Heart right ventricle (tissue), 16 donors: Measurements from ENCODE around the gene TECPR1. TPM values are rescaled to one million over a fixed set of nuclear protein-coding genes. Genes with fewer than 3 reads are reported as not detected.

Experiments
- ATAC-seq, 8 donors: fragments of 200-7000 bp; cut with Tn5 transposase; one replicate each; pipeline ENCODE4 v1.9.1; 2020; ENCODE audit warnings: mild to moderate bottlenecking in 8 of 8, moderate library complexity in 8 of 8, moderate number of reproducible peaks in 1 of 8
- DNase-seq, 2 donors: peaks; one replicate each; pipeline ENCODE4 v3.0.0-alpha.2; 2020
- H3K27ac ChIP-seq, 10 donors: fragments of 200-600 bp; sonication (generic) in 2 of 10; one replicate each; pipeline versions ENCODE4 v1.5.0 to v1.8.0; 2020 to 2022; ENCODE audit warnings: mild to moderate bottlenecking in 3 of 10
- H3K27me3 ChIP-seq, 7 donors: fragments of 200-600 bp; one replicate each; pipeline ENCODE4 v1.8.0; 2021 to 2022; ENCODE audit warnings: mild to moderate bottlenecking in 2 of 7
- H3K36me3 ChIP-seq, 9 donors: fragments of 200-600 bp; sonication (generic) in 1 of 9; one replicate each; pipeline versions ENCODE4 v1.5.0 to v1.8.0; 2020 to 2022; ENCODE audit warnings: mild to moderate bottlenecking in 2 of 9
- H3K4me1 ChIP-seq, 9 donors: fragments of 200-600 bp; sonication (generic) in 1 of 9; one replicate each; pipeline versions ENCODE4 v1.5.0 to v1.8.0; 2020 to 2022; ENCODE audit warnings: mild to moderate bottlenecking in 4 of 9
- H3K4me3 ChIP-seq, 10 donors: fragments of 200-600 bp; sonication (generic) in 2 of 10; one replicate each; pipeline versions ENCODE4 v1.5.0 to v1.8.0; 2020 to 2022; ENCODE audit warnings: mild to moderate bottlenecking in 7 of 10, moderate library complexity in 2 of 10
- H3K9me3 ChIP-seq, 11 donors: fragments of 200-600 bp in 10 of 11; sonication (generic) in 2 of 11; one replicate each; pipeline versions ENCODE4 v1.5.0 to v1.8.0; 2013 to 2022; ENCODE audit warnings: mild to moderate bottlenecking in 2 of 11, control low read depth in 1 of 11, moderate library complexity in 1 of 11
- WGBS, 2 donors: extraction: QIAGEN DNeasy Blood & Tissue Kit; methylation state at CpG; one replicate each; pipeline ENCODE4 v1.1.7; 2013; ENCODE audit warnings: inconsistent platforms in 1 of 2; 5-methylcytosine and 5-hydroxymethylcytosine counted together
- intact Hi-C, 10 donors: fragments of 100-400 bp; cut with DNase I; formaldehyde crosslinking; loops; one replicate each; pipeline versions ENCODE4 v1.11.1 to v1.14.2; 2022
- polyA plus RNA-seq, 2 donors: library from polyadenylated mRNA; stranded (reverse); fragments of 200-250 nt; gene quantifications; one replicate each; pipeline ENCODE4 v1.2.3, GENCODE V29; 2013
- total RNA-seq, 10 donors: library from RNA; stranded (reverse); fragmentation: NEBNext Ultra II Directional in 3 of 10; extraction: Animal tissue kit (Norgen Biotek cat#: 25700) in 3 of 10; gene quantifications; one replicate each; pipeline versions ENCODE4 v1.2.1 to v1.2.4, GENCODE V29; 2021 to 2023
- TF ChIP-seq, protein P1 (sequence below), 9 donors: fragments of 200-600 bp; sonication (generic) in 2 of 9; IDR thresholded peaks; one replicate each; pipeline versions ENCODE4 v1.5.0 to v1.8.0; 2021 to 2022; ENCODE audit warnings: antibody characterized with exemption in 9 of 9, mild to moderate bottlenecking in 5 of 9, moderate library complexity in 1 of 9
- donor health status: Arrhythmogenic right ventricular cardiomyopathy.
- donor health status: ischemic (EF 13 %, LVEDD 7.1; RV severe dilation, severe dysfunction).
- donor health status: healthy with polysubstance abuse.
- donor health status: DM: no; HTN: yes; CAD: no.
- donor health status: DM: no; HTN: no; CAD: no.
- donor health status: ischemic (EF 25% LVEDD 6.9; RV normal size, moderate dysfunction).
- donor health status: ischemic (EF 25% LVEDD 5.7; RV mildly dilated, moderate dysfunction).
- donor health status: healthy.
- donor health status: DM: yes; HTN: yes; CAD: no.
- donor health status: Ischemic cardiomyopathy.
- donor health status: ischemic (EF 35%, LVEDD 5.7; RV mildly dilated, moderate dysfunction).
- donor health status: nonischemic (EF 11% LVEDD 7.7; RV severe dilation, severe dysfunction).
- donor health status: DM: yes; HTN: yes; CAD: no.
- donor health status: PGD.
- donor health status: ischemic (EF 29% LVEDD 5.4; RV normal size, mild dysfunction).
- donor health status: nonischemic (EF 23%, LVEDD 6.1; RV moderate dilation, normal function).

The TECPR1 gene
- total and polyA plus RNA-seq, 12 donors = 12.8 to 23.8 (median 15.4) TPM

DNA sequence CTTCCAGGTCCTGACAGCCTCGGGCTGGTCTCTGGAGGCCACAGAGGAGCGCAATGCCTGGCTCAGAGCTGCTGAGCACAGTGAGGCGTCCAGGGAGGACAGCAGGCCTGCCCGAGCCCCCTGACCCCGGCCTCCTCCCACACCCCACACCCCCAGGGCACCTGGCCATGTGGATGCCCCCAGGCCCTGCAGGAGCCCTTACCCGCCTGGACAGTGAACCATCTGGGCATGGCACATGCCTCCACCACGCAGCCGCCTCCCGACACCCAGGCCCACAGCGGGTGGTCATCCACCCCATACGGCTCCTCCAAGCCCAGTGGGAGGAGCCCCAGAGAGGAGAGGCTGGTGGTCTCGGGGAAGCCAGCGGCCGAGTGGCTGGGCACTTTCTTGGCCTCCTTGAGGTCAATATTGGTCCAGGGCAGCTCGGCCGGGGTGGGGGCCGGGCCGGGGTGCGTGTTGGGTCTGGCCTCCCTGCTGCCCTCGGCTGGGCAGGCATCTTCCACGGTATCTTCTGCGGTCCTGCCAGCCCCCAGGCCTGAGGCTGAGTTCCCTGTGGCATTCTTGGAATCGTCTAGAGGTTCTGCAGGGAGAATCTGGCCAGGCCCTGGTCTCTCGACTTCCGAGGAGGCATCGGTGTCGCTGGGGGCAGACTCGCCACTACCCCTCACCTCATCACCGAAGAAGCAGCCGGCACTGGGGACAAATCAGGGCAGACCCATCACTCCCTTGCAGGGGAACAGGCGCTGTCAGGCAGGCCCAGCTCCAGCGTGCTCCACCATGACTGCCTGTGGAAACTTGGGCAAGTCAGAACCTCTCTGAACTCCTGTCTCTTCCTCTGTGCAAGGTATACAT is 18.6 kb downstream of the TECPR1 start:
- intact Hi-C loops = loop anchor here in 1 of 10 donors (10.0 kb wide), 1 partner anchor 209 kb away; no protein-coding TSS in a partner anchor
- Histone ChIP-seq H3K4me3 (no peak overlapping the region), H3K36me3 (peaks cover 0 to 94% (median 20%) of the 10 kb centered on the region in 9 donors), H3K27me3 (no peaks in the 10 kb centered on the region), H3K4me1 (no peaks in the 10 kb centered on the region), H3K27ac (no peak overlapping the region), H3K9me3 (no peaks in the 10 kb centered on the region)
- no peak for ATAC-seq
- TF ChIP-seq, protein P1, sequence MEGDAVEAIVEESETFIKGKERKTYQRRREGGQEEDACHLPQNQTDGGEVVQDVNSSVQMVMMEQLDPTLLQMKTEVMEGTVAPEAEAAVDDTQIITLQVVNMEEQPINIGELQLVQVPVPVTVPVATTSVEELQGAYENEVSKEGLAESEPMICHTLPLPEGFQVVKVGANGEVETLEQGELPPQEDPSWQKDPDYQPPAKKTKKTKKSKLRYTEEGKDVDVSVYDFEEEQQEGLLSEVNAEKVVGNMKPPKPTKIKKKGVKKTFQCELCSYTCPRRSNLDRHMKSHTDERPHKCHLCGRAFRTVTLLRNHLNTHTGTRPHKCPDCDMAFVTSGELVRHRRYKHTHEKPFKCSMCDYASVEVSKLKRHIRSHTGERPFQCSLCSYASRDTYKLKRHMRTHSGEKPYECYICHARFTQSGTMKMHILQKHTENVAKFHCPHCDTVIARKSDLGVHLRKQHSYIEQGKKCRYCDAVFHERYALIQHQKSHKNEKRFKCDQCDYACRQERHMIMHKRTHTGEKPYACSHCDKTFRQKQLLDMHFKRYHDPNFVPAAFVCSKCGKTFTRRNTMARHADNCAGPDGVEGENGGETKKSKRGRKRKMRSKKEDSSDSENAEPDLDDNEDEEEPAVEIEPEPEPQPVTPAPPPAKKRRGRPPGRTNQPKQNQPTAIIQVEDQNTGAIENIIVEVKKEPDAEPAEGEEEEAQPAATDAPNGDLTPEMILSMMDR (IDR thresholded peaks at IDR 0.05) = no peak
- no peak for DNase-seq
- WGBS, 2 donors = 91 to 94% methylated on average over 32 of the region's 32 CpGs

DNA sequence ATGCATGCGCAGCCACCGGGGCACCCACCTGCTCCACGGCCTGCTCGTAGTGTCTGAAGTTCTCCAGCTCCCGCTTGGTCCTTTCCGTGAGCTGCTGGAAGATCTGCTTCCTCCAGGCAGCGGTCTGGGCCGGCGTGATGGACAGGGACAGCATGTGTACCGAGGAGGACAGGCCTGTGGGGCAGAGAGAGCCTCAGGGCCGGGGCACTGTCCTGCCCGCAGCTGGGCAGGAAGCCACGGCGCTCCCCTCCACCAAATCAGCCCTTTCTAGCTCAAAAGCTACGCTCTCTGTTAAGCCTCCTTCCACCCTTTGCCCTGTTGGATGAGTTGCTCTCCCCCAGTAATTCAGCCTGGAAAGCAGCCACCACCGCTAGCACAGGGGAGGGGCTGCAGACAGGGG is 19.2 kb downstream of the TECPR1 start:
- no peak overlapping the region for H3K4me3 ChIP-seq
- peaks cover 0 to 94% (median 16%) of the 10 kb centered on the region in 9 donors for H3K36me3 ChIP-seq
- intact Hi-C loops = loop anchor here in 1 of 10 donors (10.0 kb wide), 1 partner anchor 208 kb away; no protein-coding TSS in a partner anchor
- TF ChIP-seq, protein P1 (IDR thresholded peaks at IDR 0.05) = no peak
- H3K9me3 ChIP-seq = no peaks in the 10 kb centered on the region
- H3K27me3 ChIP-seq = no peaks in the 10 kb centered on the region
- 92 to 95% methylated on average over 16 of the region's 16 CpGs for WGBS, 2 donors
- ATAC-seq = no peak
- H3K27ac ChIP-seq = no peak overlapping the region
- H3K4me1 ChIP-seq = no peaks in the 10 kb centered on the region
- no peak for DNase-seq

DNA sequence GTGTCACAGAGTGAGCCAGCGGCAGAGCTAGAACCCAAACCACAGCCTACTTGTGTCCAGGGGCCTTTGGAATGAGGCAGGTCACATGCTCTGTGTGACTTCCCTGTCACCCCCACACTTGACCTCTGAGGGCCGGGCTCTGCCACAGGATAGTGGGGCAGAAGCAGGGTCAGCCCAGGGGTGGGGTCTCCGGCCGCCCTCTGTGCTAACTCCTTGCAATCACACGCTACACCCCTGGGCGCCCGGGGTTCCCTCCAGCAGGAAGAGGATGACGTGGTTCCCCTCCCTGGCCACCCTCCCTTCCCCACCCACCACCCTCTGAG is 19.8 kb downstream of the TECPR1 start:
- 94 to 95% methylated on average over 8 of the region's 8 CpGs for WGBS, 2 donors
- peaks cover 0 to 94% (median 16%) of the 10 kb centered on the region in 9 donors for H3K36me3 ChIP-seq
- no peak overlapping the region for H3K27ac ChIP-seq
- TF ChIP-seq, protein P1 (IDR thresholded peaks at IDR 0.05) = no peak
- no peaks in the 10 kb centered on the region for H3K4me1 ChIP-seq
- DNase-seq (no peak), ATAC-seq (no peak)
- H3K9me3 ChIP-seq = no peaks in the 10 kb centered on the region
- no peaks in the 10 kb centered on the region for H3K27me3 ChIP-seq
- H3K4me3 ChIP-seq = no peak overlapping the region
- intact Hi-C loops = loop anchor here in 1 of 10 donors (10.0 kb wide), 1 partner anchor 207 kb away; no protein-coding TSS in a partner anchor

DNA sequence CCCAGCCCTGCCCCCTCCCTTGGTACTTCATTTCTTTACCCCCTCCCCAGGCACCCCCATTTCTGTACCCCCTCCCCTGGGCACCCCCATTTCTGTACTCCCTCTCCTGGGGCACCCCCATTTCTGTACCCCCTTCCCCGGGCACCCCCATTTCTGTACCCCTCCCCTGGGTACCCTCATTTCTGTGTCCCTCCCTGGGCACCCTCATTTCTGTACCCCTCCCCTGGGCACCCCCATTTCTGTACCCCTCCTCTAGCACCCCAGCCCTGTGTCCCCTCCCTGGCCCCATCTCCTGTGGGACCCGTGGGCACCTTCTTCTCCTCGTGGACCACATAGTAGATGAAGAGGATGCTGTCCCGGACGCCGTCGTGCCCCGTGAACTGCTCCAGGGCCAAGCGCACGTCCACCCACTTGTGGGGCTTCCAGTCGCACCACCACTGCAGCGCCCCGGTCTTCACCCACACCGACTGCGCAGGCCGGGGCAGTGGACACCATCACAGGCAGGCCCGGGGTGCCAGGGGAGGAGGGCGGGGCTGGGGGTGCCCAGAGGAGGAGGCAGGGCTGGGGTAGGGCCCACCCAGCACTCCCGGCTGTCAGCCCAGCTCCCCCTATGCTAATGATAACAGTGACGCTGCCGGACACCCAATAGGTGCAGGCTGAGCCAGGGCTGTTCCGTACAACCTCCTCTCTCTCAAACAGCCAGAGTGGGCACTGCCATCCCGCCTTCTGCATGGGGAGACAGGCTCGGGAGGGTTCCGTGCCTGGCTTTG is 20.4 kb downstream of the TECPR1 start:
- H3K9me3 ChIP-seq = no peaks in the 10 kb centered on the region
- TF ChIP-seq, protein P1 (IDR thresholded peaks at IDR 0.05) = no peak

More for the DNA sequence above, 20.4 kb downstream of the TECPR1 start:
- WGBS, 2 donors = 92 to 97% methylated on average over 25 of the region's 25 CpGs
- DNase-seq (no peak), ATAC-seq (no peak)
- Histone ChIP-seq H3K4me3 (no peak overlapping the region), H3K27ac (no peak overlapping the region), H3K27me3 (no peaks in the 10 kb centered on the region), H3K36me3 (peaks cover 0 to 94% (median 17%) of the 10 kb centered on the region in 9 donors), H3K4me1 (no peaks in the 10 kb centered on the region)
- intact Hi-C loops = loop anchor here in 1 of 10 donors (10.0 kb wide), 1 partner anchor 207 kb away; no protein-coding TSS in a partner anchor
